ENCODE measurements around the gene PILRB. TPM values are rescaled to one million over a fixed set of nuclear protein-coding genes. Genes with fewer than 3 reads are reported as not detected.

Gene PILRB
- total and polyA plus RNA-seq, 9 of the 15 experiments (the other 6 are each of a cell fraction or from before 2014, with no cell fraction given): 6.2 to 94.6 (median 37.0) TPM

DNA sequence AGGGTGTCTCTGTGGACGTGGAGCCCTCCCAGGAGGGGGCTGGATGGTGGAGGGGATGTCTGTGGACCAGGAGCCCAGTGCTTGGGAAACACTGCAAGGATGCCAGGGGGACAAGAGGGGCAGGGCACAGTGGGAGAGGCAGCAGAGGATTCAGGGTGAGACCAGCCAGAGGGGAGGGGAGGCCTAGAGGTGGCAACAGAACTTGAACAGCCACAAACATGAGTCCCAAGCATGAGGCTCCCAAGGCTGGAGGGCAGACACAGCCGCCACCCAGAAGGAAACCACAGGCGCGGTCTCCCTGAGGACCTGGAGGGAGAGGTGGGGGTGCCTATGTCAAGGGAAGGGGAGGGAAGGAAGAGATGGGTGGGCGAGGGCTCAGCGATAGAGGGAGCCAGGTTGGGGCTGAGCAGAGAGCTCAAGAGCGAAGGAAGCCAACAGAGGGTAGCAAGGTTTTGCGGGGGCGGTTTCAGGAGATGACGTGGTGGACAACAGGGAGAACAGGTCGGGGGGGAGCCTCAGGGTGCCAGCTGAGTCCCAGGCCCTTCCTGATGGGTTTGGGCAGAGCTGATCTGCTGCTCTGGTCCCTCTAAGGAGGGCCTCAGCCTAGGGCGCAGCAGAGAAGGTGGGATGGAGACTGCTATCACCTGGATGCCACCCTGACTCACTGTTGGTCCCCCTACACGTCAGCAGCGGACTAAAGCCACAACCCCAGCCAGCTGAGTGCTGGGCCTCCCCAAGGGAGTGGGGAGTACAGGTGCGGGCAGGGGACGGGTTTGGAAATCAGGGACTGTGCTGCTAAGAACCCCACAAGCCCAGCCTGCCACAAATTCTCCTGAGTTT lies 8.7 kb downstream of the PILRB start (continued):
- TF ChIP-seq BRD4 (IDR thresholded peaks at IDR 0.05) (no peak), EGR1 (conservative IDR thresholded peaks at IDR 0.05) (peak; percentile 63), KAT8 (IDR thresholded peaks at IDR 0.05; ENCODE audit: low read depth) (no peak), STAG1 (CRISPR knock-in tag; IDR thresholded peaks at IDR 0.05; ENCODE audit: borderline replicate concordance) (no peak), MCM2 (IDR thresholded peaks at IDR 0.05; ENCODE audit: low read depth) (no peak), PKNOX1 (IDR thresholded peaks at IDR 0.05) (no peak), BRCA1 (IDR thresholded peaks at IDR 0.05) (no peak), BRCA1 (CRISPR knock-in tag; IDR thresholded peaks at IDR 0.05) (no peak), ZNF140 (CRISPR knock-in tag; IDR thresholded peaks at IDR 0.05) (no peak), NR2C1 (IDR thresholded peaks at IDR 0.05) (no peak), NR2C1 (tag; IDR thresholded peaks at IDR 0.05) (no peak), KLF13 (tag; IDR thresholded peaks at IDR 0.05; ENCODE audit: borderline replicate concordance, low read depth) (no peak), SP1 (CRISPR knock-in tag; IDR thresholded peaks at IDR 0.05) (no peak), SIN3B (IDR thresholded peaks at IDR 0.05; ENCODE audit: low read depth) (no peak), ZNF707 (CRISPR knock-in tag; conservative IDR thresholded peaks at IDR 0.05) (no peak), ZKSCAN8 (CRISPR knock-in tag; IDR thresholded peaks at IDR 0.05) (no peak), ZBTB1 (CRISPR knock-in tag; IDR thresholded peaks at IDR 0.05; ENCODE audit: borderline replicate concordance, low read depth) (no peak)
- TF ChIP-seq, protein P1, sequence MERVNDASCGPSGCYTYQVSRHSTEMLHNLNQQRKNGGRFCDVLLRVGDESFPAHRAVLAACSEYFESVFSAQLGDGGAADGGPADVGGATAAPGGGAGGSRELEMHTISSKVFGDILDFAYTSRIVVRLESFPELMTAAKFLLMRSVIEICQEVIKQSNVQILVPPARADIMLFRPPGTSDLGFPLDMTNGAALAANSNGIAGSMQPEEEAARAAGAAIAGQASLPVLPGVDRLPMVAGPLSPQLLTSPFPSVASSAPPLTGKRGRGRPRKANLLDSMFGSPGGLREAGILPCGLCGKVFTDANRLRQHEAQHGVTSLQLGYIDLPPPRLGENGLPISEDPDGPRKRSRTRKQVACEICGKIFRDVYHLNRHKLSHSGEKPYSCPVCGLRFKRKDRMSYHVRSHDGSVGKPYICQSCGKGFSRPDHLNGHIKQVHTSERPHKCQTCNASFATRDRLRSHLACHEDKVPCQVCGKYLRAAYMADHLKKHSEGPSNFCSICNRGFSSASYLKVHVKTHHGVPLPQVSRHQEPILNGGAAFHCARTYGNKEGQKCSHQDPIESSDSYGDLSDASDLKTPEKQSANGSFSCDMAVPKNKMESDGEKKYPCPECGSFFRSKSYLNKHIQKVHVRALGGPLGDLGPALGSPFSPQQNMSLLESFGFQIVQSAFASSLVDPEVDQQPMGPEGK (CRISPR knock-in tag; IDR thresholded peaks at IDR 0.05; ENCODE audit: borderline replicate concordance): no peak
